ENCODE data around the gene CNNM1.

CNNM1 gene

DNA sequence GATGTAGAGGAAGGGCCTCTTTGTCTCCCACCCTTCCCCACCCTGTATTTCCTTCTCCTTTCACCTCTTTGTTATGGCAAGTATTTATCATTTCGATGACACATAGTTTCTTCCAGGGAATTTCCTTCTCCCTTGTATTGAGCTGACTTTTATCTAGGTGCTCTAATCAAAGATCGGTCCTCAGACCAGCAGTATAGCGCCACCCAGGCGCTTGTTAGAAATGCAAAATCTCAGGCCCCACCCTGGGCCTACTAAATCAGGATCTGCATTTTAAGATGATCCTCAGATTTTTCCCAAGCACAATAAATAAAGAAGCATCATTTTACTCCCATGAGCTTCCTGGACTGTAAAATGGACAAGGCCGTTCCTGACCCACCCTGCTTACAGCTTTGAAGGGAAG, 113.2 kb downstream of the CNNM1 start:
- TF ChIP-seq SPI1 (IDR thresholded peaks at IDR 0.05; ENCODE audit: low read depth, low read length) (no peak), POLR2AphosphoS5 (IDR thresholded peaks at IDR 0.05; ENCODE audit: low read depth, low read length) (no peak), PAX5 (IDR thresholded peaks at IDR 0.05; ENCODE audit: insufficient read depth, low read length, severe bottlenecking) (no peak), POU2F2 (IDR thresholded peaks at IDR 0.05; ENCODE audit: low read depth, low read length) (no peak), POLR2A (IDR thresholded peaks at IDR 0.05; ENCODE audit: low read depth, low read length) (no peak), TAF1 (IDR thresholded peaks at IDR 0.05; ENCODE audit: low read depth, low read length) (no peak)
- FAIRE-seq = no peak
- no peak for DNase-seq (ENCODE audit: insufficient read length, low spot score)

DNA sequence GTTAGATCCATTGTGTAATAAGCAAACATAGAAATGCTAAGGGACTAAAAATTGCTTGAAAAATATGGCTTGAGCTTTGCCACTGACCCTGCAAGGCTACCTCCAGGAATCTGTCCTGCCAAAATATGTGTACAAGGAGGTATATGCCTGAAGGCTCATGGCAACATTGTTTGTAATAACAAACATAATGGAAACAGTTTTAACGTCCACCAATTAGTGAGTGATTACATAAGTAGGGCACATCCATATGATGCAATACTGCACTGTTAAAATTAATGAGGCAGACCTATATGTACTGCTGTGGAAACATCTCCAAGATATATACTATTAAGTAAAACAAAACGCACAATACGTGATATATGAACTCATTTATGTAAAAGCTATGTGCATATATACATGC, 114.3 kb downstream of the CNNM1 start:
- DNase-seq (ENCODE audit: insufficient read length, low spot score) (no peak), FAIRE-seq (peak; percentile 5)
- no peak for TF ChIP-seq PAX5 (IDR thresholded peaks at IDR 0.05; ENCODE audit: insufficient read depth, low read length, severe bottlenecking)
